ENCODE measurements around the gene ADAM12. TPM values are rescaled to one million over a fixed set of nuclear protein-coding genes. Genes with fewer than 3 reads are reported as not detected.

Gene ADAM12
- total RNA-seq, 2 donors from 2014 or later: under 0.01 to 0.52 TPM

DNA sequence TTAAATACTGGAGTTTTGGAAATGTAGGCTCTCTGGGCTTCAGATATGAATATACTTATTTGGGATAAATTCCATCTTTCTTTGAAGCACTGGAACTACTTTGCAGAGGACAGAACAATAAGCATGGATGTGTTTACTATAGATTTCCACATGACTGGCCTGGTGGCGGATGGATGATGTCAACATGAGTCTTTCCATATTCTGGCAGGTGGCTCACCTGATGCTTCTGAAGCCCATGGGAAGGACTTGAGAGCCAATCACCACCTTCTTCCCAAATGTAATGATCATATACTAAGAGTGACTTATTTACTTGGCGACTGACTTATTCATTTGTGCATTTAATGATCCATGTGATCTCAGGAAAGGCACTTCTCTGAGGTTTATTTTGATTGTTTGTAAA, 381.4 kb downstream of the ADAM12 start:
- H3K27ac ChIP-seq: no peak overlapping the region
- WGBS, 2 donors: 82 to 92% methylated on average over 2 of the region's 2 CpGs
- H3K4me3 ChIP-seq: no peak overlapping the region
- no peak for DNase-seq
- no peaks in the 10 kb centered on the region for H3K9me3 ChIP-seq
- no peaks in the 10 kb centered on the region for H3K36me3 ChIP-seq (replicated peaks in 1 of 2; ENCODE audit: insufficient read depth in 1 of 2, low read depth in 2 of 2)
- intact Hi-C loops (cut with DNase I): no loop called here
- TF ChIP-seq, protein P1, sequence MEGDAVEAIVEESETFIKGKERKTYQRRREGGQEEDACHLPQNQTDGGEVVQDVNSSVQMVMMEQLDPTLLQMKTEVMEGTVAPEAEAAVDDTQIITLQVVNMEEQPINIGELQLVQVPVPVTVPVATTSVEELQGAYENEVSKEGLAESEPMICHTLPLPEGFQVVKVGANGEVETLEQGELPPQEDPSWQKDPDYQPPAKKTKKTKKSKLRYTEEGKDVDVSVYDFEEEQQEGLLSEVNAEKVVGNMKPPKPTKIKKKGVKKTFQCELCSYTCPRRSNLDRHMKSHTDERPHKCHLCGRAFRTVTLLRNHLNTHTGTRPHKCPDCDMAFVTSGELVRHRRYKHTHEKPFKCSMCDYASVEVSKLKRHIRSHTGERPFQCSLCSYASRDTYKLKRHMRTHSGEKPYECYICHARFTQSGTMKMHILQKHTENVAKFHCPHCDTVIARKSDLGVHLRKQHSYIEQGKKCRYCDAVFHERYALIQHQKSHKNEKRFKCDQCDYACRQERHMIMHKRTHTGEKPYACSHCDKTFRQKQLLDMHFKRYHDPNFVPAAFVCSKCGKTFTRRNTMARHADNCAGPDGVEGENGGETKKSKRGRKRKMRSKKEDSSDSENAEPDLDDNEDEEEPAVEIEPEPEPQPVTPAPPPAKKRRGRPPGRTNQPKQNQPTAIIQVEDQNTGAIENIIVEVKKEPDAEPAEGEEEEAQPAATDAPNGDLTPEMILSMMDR (IDR thresholded peaks at IDR 0.05): no peak
- no peak for TF ChIP-seq POLR2A (IDR thresholded peaks at IDR 0.05)
- H3K4me1 ChIP-seq: no peaks in the 10 kb centered on the region
- ATAC-seq: no peak
- no peaks in the 10 kb centered on the region for H3K27me3 ChIP-seq

DNA sequence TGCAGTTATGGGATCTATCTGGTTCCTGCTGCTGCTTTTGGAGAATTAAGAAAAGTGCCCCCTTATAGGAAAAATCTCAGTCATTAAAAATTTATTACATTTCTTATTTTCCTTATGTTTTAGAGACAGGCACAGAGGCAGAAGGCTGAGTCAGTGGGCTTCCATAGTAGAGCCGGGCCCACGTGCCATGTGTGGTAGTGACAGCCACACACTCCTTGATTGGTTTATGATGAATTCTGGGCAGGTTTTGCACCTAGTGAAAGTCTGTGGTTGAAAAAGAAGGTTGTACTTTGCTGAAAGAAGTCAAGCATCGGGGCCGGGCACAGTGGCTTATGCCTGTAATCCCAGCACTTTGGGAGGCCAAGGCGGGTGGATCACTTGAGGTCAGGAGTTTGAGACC, 382.0 kb downstream of the ADAM12 start:
- TF ChIP-seq POLR2A (IDR thresholded peaks at IDR 0.05): no peak
- TF ChIP-seq, protein P1 (IDR thresholded peaks at IDR 0.05): no peak
- WGBS, 2 donors: 73 to 94% methylated on average over 5 of the region's 5 CpGs

DNA sequence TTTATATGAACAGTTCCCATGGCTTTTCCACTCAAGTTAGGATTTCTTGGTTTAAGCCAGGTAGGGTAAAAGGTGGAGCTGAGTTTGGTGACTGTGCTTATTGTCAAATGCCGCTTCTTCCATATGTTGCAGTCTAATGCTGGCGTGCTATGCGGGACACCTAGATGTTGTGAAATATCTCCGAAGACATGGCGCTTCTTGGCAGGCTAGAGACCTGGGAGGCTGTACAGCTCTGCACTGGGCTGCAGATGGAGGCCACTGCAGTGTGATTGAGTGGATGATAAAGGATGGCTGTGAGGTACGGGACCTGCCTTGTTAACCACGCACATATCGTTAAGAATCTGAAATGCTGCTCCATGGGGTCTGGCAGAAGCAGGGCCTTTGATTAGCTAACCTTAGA, 383.5 kb downstream of the ADAM12 start:
- Histone ChIP-seq H3K4me1 (no peaks in the 10 kb centered on the region), H3K27me3 (no peaks in the 10 kb centered on the region), H3K36me3 (replicated peaks in 1 of 2; ENCODE audit: insufficient read depth in 1 of 2, low read depth in 2 of 2) (no peaks in the 10 kb centered on the region), H3K27ac (no peak overlapping the region), H3K4me3 (no peak overlapping the region), H3K9me3 (no peaks in the 10 kb centered on the region)
- no peak for ATAC-seq
- DNase-seq: no peak
- WGBS, 2 donors: 80 to 81% methylated on average over 8 of the region's 8 CpGs
- TF ChIP-seq, protein P1 (IDR thresholded peaks at IDR 0.05): no peak
- no peak for TF ChIP-seq POLR2A (IDR thresholded peaks at IDR 0.05)
- intact Hi-C loops (cut with DNase I): no loop called here

More for the DNA sequence above, 382.0 kb downstream of the ADAM12 start:
- H3K27me3 ChIP-seq: no peaks in the 10 kb centered on the region
- intact Hi-C loops (cut with DNase I): no loop called here
- ATAC-seq: no peak
- no peaks in the 10 kb centered on the region for H3K4me1 ChIP-seq
- no peak overlapping the region for H3K4me3 ChIP-seq
- H3K27ac ChIP-seq: no peak overlapping the region
- no peak for DNase-seq
- no peaks in the 10 kb centered on the region for H3K9me3 ChIP-seq
- no peaks in the 10 kb centered on the region for H3K36me3 ChIP-seq (replicated peaks in 1 of 2; ENCODE audit: insufficient read depth in 1 of 2, low read depth in 2 of 2)

DNA sequence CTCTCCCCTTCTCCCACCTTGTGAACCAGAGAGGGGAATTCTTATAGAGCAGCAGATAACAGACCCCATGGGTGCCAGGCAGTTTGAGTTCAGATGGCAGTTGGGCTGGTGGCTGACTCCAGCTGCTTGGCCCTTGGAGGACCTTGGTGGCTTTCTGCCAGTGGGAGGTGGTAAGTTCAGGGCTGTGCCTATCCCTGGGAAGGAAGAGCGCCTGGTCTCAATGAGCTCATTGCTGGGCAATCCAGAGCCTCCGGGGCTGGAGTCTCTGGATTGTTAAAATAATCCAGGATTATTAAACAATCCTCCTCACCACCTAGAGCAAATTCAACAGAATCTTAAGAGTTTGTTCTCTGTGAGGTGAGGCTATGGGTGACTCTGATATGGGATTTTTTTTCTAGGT, 386.7 kb downstream of the ADAM12 start:
- no peak for ATAC-seq
- TF ChIP-seq, protein P1 (IDR thresholded peaks at IDR 0.05): no peak
- TF ChIP-seq POLR2A (IDR thresholded peaks at IDR 0.05): no peak
- no peaks in the 10 kb centered on the region for H3K36me3 ChIP-seq (replicated peaks in 1 of 2; ENCODE audit: insufficient read depth in 1 of 2, low read depth in 2 of 2)

DNA sequence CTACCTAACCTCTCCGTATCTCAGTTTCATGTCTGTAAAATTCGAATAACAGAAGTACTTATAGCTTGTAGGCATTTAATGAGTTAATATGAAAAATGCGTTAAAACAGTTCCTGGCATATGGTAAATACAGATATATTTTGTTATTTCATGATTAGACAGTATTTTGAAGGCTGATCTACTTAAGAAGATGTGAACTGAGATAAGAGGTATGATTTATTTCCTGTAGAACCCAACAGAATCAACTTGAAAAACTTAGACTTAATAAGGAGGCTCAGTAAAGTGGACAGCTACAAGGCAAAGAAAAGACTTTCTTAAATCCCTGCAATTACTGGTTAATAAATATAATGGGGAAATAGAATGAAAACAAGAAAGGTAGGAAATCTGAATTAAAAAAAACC, 388.6 kb downstream of the ADAM12 start:
- no peak for ATAC-seq
- Histone ChIP-seq H3K4me3 (no peak overlapping the region), H3K36me3 (replicated peaks in 1 of 2; ENCODE audit: insufficient read depth in 1 of 2, low read depth in 2 of 2) (no peaks in the 10 kb centered on the region), H3K4me1 (no peaks in the 10 kb centered on the region), H3K27ac (no peak overlapping the region), H3K27me3 (no peaks in the 10 kb centered on the region), H3K9me3 (no peaks in the 10 kb centered on the region)
- intact Hi-C loops (cut with DNase I): no loop called here
- DNase-seq: no peak
- WGBS, 2 donors: 61 to 64% methylated on average over 3 of the region's 3 CpGs
- no peak for TF ChIP-seq POLR2A (IDR thresholded peaks at IDR 0.05)
- TF ChIP-seq, protein P1 (IDR thresholded peaks at IDR 0.05): no peak

More for the DNA sequence above, 386.7 kb downstream of the ADAM12 start:
- H3K27me3 ChIP-seq: no peaks in the 10 kb centered on the region
- no peak overlapping the region for H3K27ac ChIP-seq
- peak; percentile 34 to 75 (median 58) for DNase-seq
- WGBS, 2 donors: 48 to 56% methylated on average over 2 of the region's 2 CpGs
- intact Hi-C loops (cut with DNase I): no loop called here
- no peaks in the 10 kb centered on the region for H3K4me1 ChIP-seq
- H3K4me3 ChIP-seq: no peak overlapping the region
- H3K9me3 ChIP-seq: no peaks in the 10 kb centered on the region
